Cardiac fibroblast (primary cell): Measurements from ENCODE around the gene FUZ.
A peak's percentile ranks its signal among the peaks of the same experiment; 100 is the strongest.

Experiments used
- DNase-seq, 2 donors: peaks; one replicate each; pipeline versions ENCODE4 v3.0.0 to v3.0.0-alpha.2; 2010; ENCODE audit warnings: low read depth in 2 of 2
- H3K4me3 ChIP-seq, 2 donors: replicated peaks in 1 of 2; 1 replicate in 1 of 2; 2 replicates in 1 of 2; pipeline ENCODE4 v1.5.1; 2011; ENCODE audit warnings: low read depth in 2 of 2, low read length in 2 of 2, mild to moderate bottlenecking in 2 of 2, moderate library complexity in 1 of 2
- TF ChIP-seq, protein P1 (sequence below): IDR thresholded peaks from one replicate; pipeline ENCODE4 v1.5.1; 2011; ENCODE audit warnings: low read depth, mild to moderate bottlenecking, low read length, inconsistent platforms

The FUZ gene

DNA sequence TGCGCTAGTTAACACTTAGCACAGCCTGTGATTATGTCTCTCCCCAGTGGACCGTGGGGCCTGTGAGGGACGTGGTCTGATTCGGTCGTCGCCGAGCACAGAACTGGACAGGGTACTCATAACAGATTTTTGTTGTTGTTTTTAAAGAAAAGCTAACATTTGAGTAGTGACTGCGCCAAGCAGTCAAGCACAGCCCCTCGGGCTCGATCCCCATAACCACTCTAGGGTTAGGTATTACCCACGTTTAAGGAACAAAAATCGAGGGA, 37.1 kb upstream of the FUZ start:
- H3K4me3 ChIP-seq, result peak overlapping the region; percentile 25 to 85
- no peak for DNase-seq
- TF ChIP-seq, protein P1, sequence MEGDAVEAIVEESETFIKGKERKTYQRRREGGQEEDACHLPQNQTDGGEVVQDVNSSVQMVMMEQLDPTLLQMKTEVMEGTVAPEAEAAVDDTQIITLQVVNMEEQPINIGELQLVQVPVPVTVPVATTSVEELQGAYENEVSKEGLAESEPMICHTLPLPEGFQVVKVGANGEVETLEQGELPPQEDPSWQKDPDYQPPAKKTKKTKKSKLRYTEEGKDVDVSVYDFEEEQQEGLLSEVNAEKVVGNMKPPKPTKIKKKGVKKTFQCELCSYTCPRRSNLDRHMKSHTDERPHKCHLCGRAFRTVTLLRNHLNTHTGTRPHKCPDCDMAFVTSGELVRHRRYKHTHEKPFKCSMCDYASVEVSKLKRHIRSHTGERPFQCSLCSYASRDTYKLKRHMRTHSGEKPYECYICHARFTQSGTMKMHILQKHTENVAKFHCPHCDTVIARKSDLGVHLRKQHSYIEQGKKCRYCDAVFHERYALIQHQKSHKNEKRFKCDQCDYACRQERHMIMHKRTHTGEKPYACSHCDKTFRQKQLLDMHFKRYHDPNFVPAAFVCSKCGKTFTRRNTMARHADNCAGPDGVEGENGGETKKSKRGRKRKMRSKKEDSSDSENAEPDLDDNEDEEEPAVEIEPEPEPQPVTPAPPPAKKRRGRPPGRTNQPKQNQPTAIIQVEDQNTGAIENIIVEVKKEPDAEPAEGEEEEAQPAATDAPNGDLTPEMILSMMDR, result no peak

DNA sequence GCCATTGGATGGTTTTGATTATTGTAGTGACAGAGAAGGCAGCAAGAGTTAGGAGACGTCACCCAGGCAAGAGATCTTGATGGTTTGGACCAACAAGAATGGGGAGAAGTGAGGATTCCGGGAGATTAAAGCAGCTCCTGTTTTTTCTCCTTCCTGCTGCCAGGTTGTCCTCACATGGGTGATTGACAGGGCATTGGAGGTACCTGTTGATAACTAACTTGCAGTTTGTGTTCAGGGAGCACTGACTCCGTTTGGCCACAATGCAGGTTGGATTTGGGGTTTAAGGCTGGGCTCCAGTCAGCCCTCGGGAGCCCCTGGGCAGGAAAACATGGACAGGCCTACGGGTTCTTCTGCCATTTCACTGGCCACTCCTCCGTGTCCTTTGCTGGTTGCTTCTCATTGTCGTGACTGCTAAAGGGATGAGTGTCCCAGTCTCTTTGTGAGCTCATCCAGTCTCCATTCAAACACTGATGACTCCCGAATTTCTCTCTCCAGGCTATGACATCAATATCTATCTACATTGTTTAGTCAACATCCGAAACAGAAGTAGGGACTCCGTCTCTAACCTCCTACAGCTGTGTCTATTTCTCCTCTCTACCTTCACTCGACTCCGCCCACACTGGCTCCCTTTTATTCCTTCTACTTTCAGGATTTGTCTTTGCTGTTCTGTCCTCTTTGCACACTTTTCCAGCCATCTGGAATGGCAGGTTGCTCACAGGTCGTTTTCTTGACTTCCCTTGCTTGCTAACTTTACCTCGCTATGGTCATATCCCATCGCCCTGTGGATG, 36.5 kb upstream of the FUZ start:
- no peak for DNase-seq
- TF ChIP-seq, protein P1, result no peak
- H3K4me3 ChIP-seq, result peak overlapping the region in 1 of 2 donors; percentile 85

DNA sequence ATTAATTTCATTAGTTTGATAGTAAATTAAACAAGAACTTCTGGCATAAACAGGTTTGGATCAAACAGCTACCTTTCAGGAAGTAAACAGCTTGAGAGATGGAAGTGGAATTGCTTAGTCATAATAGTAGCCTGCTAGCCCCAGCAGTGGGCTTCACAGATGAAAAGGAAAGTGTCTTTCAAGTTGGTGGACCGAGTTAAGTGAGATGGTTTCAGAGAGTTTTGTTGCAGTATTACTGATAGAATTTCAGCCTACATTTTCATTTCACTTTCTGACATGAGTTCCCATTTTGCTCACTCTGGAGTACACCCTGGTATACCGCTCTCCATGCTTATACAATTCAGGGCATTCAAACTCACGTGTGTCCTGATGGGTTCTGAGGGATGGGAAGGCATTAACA, 35.8 kb upstream of the FUZ start:
- no peak overlapping the region for H3K4me3 ChIP-seq
- DNase-seq, result no peak
- TF ChIP-seq, protein P1, result no peak

DNA sequence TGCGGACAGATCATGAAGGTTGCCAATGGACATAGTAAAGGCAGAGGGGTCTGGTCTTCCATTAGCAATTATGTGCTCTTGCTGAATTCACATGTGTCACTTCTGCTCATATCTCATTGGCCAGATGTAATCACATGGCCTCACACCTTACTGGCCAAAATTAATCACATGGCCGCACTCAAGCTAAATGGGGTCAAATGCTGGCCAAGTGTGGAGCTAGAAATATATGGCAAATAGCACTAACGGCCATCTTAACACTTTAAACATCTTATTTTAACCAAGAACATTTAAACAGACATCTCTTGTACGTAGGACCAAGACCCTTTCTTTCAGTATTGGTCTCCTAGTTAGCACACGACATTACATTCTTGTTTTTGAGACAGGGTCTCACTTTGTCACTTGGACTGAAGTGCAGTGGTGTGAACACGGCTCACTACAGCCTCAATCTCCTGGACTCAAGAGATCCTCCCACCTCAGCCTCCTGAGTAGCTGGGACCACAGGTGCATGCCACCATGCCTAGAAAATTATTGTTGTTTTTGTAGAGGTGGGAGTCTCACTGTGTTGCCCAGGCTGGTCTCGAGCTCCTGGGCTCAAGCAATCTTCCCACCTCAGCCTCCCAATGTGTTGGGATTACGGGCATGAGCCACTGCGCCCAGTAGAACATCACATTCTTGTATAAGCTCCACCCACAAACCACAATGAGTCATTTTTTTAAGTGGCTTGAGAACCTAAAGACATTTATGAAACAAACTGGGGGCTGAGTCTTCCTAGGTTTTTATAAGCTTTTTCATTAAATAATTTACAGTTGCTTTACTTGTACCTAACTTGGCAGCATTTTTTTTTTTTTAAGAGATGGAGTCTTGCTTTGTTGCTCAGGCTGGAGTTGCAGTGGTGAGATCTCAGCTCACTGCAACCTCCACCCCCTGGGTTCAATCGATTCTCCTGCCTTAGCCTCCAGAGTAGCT, 34.9 kb upstream of the FUZ start:
- TF ChIP-seq, protein P1, result no peak
- H3K4me3 ChIP-seq, result no peak overlapping the region
- DNase-seq, result peak; percentile 85 to 93

DNA sequence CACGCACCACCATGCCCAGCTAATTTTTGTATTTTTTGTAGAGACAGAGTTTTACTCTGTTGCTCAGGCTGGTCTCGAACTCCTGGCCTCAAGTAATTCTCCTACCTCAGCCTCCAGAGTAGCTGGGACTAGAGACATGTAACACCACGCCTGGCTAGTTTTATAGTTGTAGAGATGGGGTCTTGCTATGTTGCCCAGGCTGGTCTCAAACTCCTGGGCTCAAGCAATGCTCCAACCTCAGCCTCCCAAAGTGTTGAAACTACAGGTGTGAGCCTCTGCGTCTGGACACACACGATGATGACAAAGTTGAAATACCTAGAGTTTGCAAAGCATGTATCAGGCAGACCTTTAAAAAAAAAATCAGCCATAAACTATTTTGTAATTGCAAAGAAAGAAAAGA, 33.3 kb upstream of the FUZ start:
- TF ChIP-seq, protein P1, result no peak
- DNase-seq, result no peak

DNA sequence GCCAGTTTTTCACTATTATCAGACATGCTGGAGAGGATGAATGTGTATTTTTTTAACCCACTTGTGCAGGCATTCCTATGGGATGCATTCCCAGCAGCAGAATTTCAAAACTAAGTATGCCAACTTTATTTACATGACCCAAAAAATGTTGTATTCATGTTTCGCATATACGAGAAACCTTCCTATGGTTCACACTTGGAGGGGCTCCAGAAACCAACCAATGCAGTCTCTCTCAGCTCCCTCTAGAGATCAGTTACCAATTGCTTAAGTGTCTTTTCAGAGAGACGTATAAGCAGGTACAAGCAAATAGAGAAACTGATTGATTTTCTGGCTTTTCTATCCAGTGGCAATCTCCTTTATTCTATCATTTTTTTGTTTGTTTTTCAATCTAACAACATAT, 32.3 kb upstream of the FUZ start:
- DNase-seq, result no peak
- TF ChIP-seq, protein P1, result no peak
- no peak overlapping the region for H3K4me3 ChIP-seq

More for the DNA sequence above, 33.3 kb upstream of the FUZ start:
- H3K4me3 ChIP-seq, result no peak overlapping the region
